VCaP (cell line): ENCODE measurements around the gene RBM44.

Experiments
- H3K27ac ChIP-seq: fragments of 450-650 bp; 2 replicates; pipeline ENCODE4 v1.5.1; 2017
- TF ChIP-seq, protein P1 (sequence below): fragments of 450-650 bp; conservative IDR thresholded peaks from 2 replicates; pipeline ENCODE4 v1.5.1; 2017; ENCODE audit warnings: mild to moderate bottlenecking, moderate library complexity

The RBM44 gene

GRCh38 chr2:237816531-237816930 is 18.0 kb downstream of the RBM44 start:
- H3K27ac ChIP-seq = no peak overlapping the region
- TF ChIP-seq, protein P1, sequence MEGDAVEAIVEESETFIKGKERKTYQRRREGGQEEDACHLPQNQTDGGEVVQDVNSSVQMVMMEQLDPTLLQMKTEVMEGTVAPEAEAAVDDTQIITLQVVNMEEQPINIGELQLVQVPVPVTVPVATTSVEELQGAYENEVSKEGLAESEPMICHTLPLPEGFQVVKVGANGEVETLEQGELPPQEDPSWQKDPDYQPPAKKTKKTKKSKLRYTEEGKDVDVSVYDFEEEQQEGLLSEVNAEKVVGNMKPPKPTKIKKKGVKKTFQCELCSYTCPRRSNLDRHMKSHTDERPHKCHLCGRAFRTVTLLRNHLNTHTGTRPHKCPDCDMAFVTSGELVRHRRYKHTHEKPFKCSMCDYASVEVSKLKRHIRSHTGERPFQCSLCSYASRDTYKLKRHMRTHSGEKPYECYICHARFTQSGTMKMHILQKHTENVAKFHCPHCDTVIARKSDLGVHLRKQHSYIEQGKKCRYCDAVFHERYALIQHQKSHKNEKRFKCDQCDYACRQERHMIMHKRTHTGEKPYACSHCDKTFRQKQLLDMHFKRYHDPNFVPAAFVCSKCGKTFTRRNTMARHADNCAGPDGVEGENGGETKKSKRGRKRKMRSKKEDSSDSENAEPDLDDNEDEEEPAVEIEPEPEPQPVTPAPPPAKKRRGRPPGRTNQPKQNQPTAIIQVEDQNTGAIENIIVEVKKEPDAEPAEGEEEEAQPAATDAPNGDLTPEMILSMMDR = no peak

GRCh38 chr2:237818066-237818473 is 19.5 kb downstream of the RBM44 start:
- TF ChIP-seq, protein P1 = no peak
- H3K27ac ChIP-seq = no peak overlapping the region

DNA sequence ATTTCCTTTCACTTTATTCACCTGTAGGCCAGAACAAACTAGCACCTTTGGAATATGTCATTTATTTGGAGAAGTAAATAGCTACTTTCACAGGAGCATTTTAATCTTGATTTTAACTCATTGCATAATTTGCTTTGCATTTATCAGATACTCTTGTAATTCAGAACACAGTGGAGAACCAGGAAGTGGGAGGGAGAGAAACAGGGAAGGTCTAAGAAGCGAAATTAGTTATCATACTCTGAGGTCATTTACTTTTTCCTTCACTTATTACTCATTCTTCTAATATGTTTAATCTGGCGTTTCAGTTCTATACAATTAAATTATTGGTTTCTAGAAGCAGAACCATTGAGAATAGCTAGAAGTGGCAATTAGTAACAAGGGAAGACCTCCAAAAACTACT is 20.7 kb downstream of the RBM44 start:
- TF ChIP-seq, protein P1 = no peak
- no peak overlapping the region for H3K27ac ChIP-seq

GRCh38 chr2:237820421-237820820 is 21.8 kb downstream of the RBM44 start:
- no peak overlapping the region for H3K27ac ChIP-seq
- TF ChIP-seq, protein P1 = no peak

- TF ChIP-seq, protein P1 = no peak
- no peak overlapping the region for H3K27ac ChIP-seq
Measured at GRCh38 chr2:237823544-237823943, 25.0 kb downstream of the RBM44 start.

GRCh38 chr2:237824085-237824484 is 25.5 kb downstream of the RBM44 start:
- TF ChIP-seq, protein P1 = no peak
- H3K27ac ChIP-seq = no peak overlapping the region

DNA sequence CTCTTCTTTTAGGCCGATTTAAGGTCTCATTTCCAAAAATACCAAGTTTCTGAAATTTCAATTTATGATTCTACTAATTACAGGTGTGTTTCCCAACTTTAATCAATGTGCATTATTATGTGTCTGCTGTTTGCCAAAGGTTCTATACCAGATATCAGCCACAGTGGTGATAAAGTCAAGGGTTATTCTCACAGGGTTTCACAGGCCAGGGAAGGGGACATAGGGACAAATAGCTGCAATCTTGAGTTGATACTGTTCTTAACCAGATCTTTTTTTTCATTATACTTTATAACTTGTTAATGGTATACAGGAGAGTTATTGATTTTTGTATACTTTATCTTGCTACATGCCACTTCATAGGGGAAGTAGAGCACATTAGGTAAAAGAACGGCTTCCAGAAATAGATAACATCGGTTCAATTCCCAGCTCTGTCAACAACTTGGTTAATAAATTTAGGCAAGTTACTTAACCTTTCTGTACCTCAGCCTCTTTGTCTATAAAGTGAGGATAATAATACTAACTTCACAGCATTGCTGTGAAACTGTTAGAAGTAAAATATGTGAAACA is 28.9 kb downstream of the RBM44 start:
- TF ChIP-seq, protein P1 = no peak
- H3K27ac ChIP-seq = no peak overlapping the region

- H3K27ac ChIP-seq = no peak overlapping the region
- TF ChIP-seq, protein P1 = no peak
Measured at GRCh38 chr2:237830522-237830921, 31.9 kb downstream of the RBM44 start.
